H1 (cell line): Measurements from ENCODE around the gene TXLNA. TPM values are rescaled to one million over a fixed set of nuclear protein-coding genes. Genes with fewer than 3 reads are reported as not detected.

ENCODE experiments used
- ASH2L ChIP-seq: fragments of 200-600, 300-600 bp; sonication (generic); IDR thresholded peaks from one replicate; pipeline ENCODE4 v1.7.1; 2017; ENCODE audit warnings: low read length
- BCL11A ChIP-seq, 2 experiments: IDR thresholded peaks; one replicate each; pipeline ENCODE4 v1.6.1; 2011; ENCODE audit warnings: low read depth in 2 of 2, low read length in 2 of 2, mild to moderate bottlenecking in 2 of 2
- BRCA1 ChIP-seq: IDR thresholded peaks from 2 replicates; pipeline ENCODE4 v1.6.1; 2012; ENCODE audit warnings: low read depth, low read length, improper control_type of control experiment
- CHD1 ChIP-seq: IDR thresholded peaks from 2 replicates; pipeline ENCODE4 v1.6.1; 2012; ENCODE audit warnings: low read depth, low read length, improper control_type of control experiment
- CREB1 ChIP-seq: IDR thresholded peaks from 2 replicates; pipeline ENCODE4 v1.6.1; 2012; ENCODE audit warnings: inconsistent platforms
- HDAC2 ChIP-seq, 2 experiments: fragments of 300-600 bp in 1 of 2; sonication (generic) in 1 of 2; IDR thresholded peaks; 2 replicates each; pipeline ENCODE4 v1.6.1; 2011 to 2012; ENCODE audit warnings: low read depth in 2 of 2, low read length in 2 of 2, mild to moderate bottlenecking in 2 of 2, moderate library complexity in 2 of 2, borderline replicate concordance in 1 of 2, inconsistent platforms in 1 of 2
- NRF1 ChIP-seq: IDR thresholded peaks from 2 replicates; pipeline ENCODE4 v1.6.1; 2011; ENCODE audit warnings: mild to moderate bottlenecking, low read depth, low read length, improper control_type of control experiment
- PHF8 ChIP-seq: fragments of 200-600 bp; sonication (generic); conservative IDR thresholded peaks from 2 replicates; pipeline ENCODE4 v1.7.1; 2012; ENCODE audit warnings: low read depth, mild to moderate bottlenecking, inconsistent platforms, low read length, moderate library complexity
- POU5F1 ChIP-seq: IDR thresholded peaks from 2 replicates; pipeline ENCODE4 v1.6.1; 2011; ENCODE audit warnings: low read depth, mild to moderate bottlenecking, low read length, moderate library complexity
- RBBP5 ChIP-seq: IDR thresholded peaks from 2 replicates; pipeline ENCODE4 v1.7.1; 2012; ENCODE audit warnings: low read depth, mild to moderate bottlenecking, inconsistent platforms, low read length, moderate library complexity, borderline replicate concordance
- RNF2 ChIP-seq: fragments of 200-900, 300-1000 bp; sonication (generic); IDR thresholded peaks from 2 replicates; pipeline ENCODE4 v1.7.1; 2016; ENCODE audit warnings: borderline replicate concordance, low read depth, mild to moderate bottlenecking, antibody characterized with exemption, low read length; ENCODE audit not compliant: poor library complexity, severe bottlenecking; ENCODE audit errors: missing control alignments
- SP4 ChIP-seq: IDR thresholded peaks from 2 replicates; pipeline ENCODE4 v1.6.1; 2012; ENCODE audit warnings: low read length, inconsistent platforms
- polyA plus RNA-seq, 7 experiments: library from polyadenylated mRNA; depleted of rRNA in 3 of 7; stranded (reverse) in 5 of 7; unstranded in 2 of 7; fragments of >200 nt in 5 of 7; fragments of 200-250 nt in 2 of 7; gene quantifications; 1 replicate in 5 of 7; 2 replicates in 1 of 7; 4 replicates in 1 of 7; pipeline versions ENCODE4 v1.2.1 to v1.2.3, GENCODE V29; 2011 to 2013; ENCODE audit warnings: missing spikeins in 2 of 7, mixed read lengths in 2 of 7
- total RNA-seq: library from RNA; stranded (reverse); fragmentation: NEBNext Ultra II Directional; extraction: Animal tissue kit (Norgen Biotek cat#: 25700); gene quantifications from 2 replicates; pipeline ENCODE4 v1.2.1, GENCODE V29; 2021
- TF ChIP-seq, protein P1 (sequence below): IDR thresholded peaks from 2 replicates; pipeline ENCODE4 v1.6.1; 2012; ENCODE audit warnings: inconsistent platforms

TXLNA gene
- total and polyA plus RNA-seq, 2 of the 8 experiments (the other 6 are each of a cell fraction or from before 2014, with no cell fraction given): 31.3 to 46.9 TPM

DNA sequence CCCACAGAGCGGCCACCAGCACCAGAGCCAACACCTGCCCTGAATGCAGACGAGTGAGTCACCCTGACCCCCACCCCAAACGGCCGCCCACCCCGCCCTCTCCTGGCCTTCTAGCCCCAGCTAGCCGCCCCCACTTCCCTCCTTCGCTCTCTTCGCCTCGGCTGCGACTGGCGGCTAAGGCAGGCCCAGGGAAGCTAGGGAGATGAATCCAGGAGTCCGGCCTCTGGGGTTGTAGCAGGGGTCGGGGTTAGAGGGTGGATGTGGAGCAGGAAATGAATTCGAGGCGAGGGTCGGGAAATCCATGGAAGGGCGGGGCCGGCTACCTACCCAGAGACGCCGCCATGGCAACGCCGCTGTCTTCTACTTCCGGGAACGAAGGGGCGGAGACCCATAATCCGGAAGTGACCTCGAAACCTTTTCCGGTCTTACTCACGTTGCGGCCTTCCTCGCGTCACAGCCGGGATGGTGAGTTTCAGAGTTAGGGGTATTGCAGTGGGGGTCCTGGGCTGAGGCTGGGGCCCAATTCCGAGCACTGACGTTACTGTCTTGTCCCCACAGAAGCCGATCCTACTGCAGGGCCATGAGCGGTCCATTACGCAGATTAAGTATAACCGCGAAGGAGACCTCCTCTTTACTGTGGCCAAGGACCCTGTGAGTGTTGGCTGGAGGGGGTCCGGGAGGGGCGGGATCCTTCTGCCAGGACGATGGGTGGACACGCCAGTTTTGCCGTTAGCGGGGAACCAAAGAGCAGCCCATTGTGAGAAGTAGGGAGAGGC is 42.7 kb downstream of the TXLNA start, which contains the start of the genes EIF3I and TMEM234 (continued):
- TF ChIP-seq SP4 (0 out of 2 replicates have a peak, but pooled peaks have one; percentile 76), PHF8 (peak; percentile 78), CREB1 (peak; percentile 93), RNF2 (no peak), ASH2L (peak; percentile 39), CHD1 (no peak), BRCA1 (no peak), POU5F1 (no peak), BCL11A (IDR thresholded peaks at IDR 0.05; ENCODE audit: low read depth in 2 of 2, low read length in 2 of 2) (no peak), RBBP5 (no peak), NRF1 (no peak), HDAC2 (IDR thresholded peaks at IDR 0.05; ENCODE audit: borderline replicate concordance in 1 of 2, low read depth in 2 of 2, low read length in 2 of 2) (peak in 1 of 2 experiments; percentile 87; a peak in 1 of 4 replicates)
- TF ChIP-seq, protein P1, sequence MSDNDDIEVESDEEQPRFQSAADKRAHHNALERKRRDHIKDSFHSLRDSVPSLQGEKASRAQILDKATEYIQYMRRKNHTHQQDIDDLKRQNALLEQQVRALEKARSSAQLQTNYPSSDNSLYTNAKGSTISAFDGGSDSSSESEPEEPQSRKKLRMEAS: 0 out of 2 replicates have a peak, but pooled peaks have one; percentile 19
